HCT116 (cell line): Measurements from ENCODE around the gene P3H4. TPM values are rescaled to one million over a fixed set of nuclear protein-coding genes. Genes with fewer than 3 reads are reported as not detected.

ENCODE experiments used
- ATAC-seq: fragments of 200-7000 bp; cut with Tn5 transposase; 2 replicates; pipeline ENCODE4 v1.9.1; 2020; ENCODE audit warnings: mild to moderate bottlenecking, moderate library complexity
- BruUV-seq: library from RNA; stranded (reverse); fragments of 400-500 nt; replicated peaks from 2 replicates; lab custom pipeline; 2021; lab: Mats Ljungman, UMichigan
- CTCF ChIA-PET: fragments of 300-600 bp; sonication (Branson Sonifier 250); formaldehyde crosslinking; loops from one replicate; lab custom pipeline; 2021; ENCODE audit warnings: antibody characterized with exemption; lab: Charles Lee
- POLR2A ChIA-PET: fragments of 300-600, 350-600 bp; sonication (Branson Sonifier 250); formaldehyde crosslinking; loops from one replicate; lab custom pipeline; 2021; ENCODE audit warnings: antibody characterized with exemption; lab: Charles Lee
- RAD21 ChIA-PET, 2 experiments: fragments of 300-600 bp; sonication (Branson Sonifier 250); formaldehyde crosslinking; loops; one replicate each; lab custom pipeline; 2023; ENCODE audit warnings: low total read pairs in 2 of 2; ENCODE audit not compliant: uncharacterized antibody in 2 of 2, unreplicated experiment in 2 of 2, low non-redundant PET in 1 of 2; lab: Charles Lee
- DNase-seq: peaks from one replicate; pipeline ENCODE4 v3.0.0-alpha.2; 2010; ENCODE audit warnings: low read depth, low spot score
- H2AFZ ChIP-seq: fragments of 200-600 bp; shearing (Covaris generic), sonication (generic); 2 replicates; pipeline ENCODE4 v1.6.1; 2017; ENCODE audit warnings: low read depth, mixed run types, mixed read lengths, antibody characterized with exemption, low read length; ENCODE audit not compliant: poor library complexity, severe bottlenecking
- H3K27ac ChIP-seq: 2 replicates; pipeline ENCODE4 v1.5.1; 2012; ENCODE audit warnings: low read depth, low read length
- H3K27me3 ChIP-seq: fragments of 200-600 bp; sonication (generic); 2 replicates; pipeline ENCODE4 v1.6.1; 2016; ENCODE audit warnings: mixed run types, low read length, mixed read lengths; ENCODE audit not compliant: insufficient read depth
- H3K36me3 ChIP-seq, 2 experiments: fragments of 200-500 bp in 1 of 2; fragments of 200-600 bp in 1 of 2; sonication (Bioruptor generic) in 1 of 2; sonication (generic) in 1 of 2; 2 replicates each; pipeline versions ENCODE4 v1.5.1 to v1.6.1; 2014 to 2016; ENCODE audit warnings: low read length in 2 of 2, inconsistent platforms in 1 of 2, mixed read lengths in 1 of 2, mixed run types in 1 of 2; ENCODE audit not compliant: insufficient read depth in 2 of 2, control insufficient read depth in 1 of 2
- H3K4me1 ChIP-seq, 2 experiments: fragments of 200-600 bp in 1 of 2; sonication (generic) in 1 of 2; 2 replicates each; pipeline versions ENCODE4 v1.5.1 to v1.6.1; 2012 to 2017; ENCODE audit warnings: low read length in 2 of 2, inconsistent platforms in 1 of 2, mild to moderate bottlenecking in 1 of 2, mixed read lengths in 1 of 2, mixed run types in 1 of 2, moderate library complexity in 1 of 2; ENCODE audit not compliant: insufficient read depth in 2 of 2, control insufficient read depth in 1 of 2
- H3K4me2 ChIP-seq: fragments of 200-600 bp; sonication (generic); 2 replicates; pipeline ENCODE4 v1.6.1; 2017; ENCODE audit warnings: mixed run types, low read length, mixed read lengths
- H3K4me3 ChIP-seq, 2 experiments: fragments of 200-600 bp in 1 of 2; sonication (generic) in 1 of 2; replicated peaks in 1 of 2; 2 replicates each; pipeline ENCODE4 v1.5.1; 2011 to 2016; ENCODE audit warnings: low read length in 2 of 2, control low read depth in 1 of 2, low read depth in 1 of 2, mild to moderate bottlenecking in 1 of 2, mixed read lengths in 1 of 2, mixed run types in 1 of 2
- H3K79me2 ChIP-seq: fragments of 200-600 bp; sonication (generic); 2 replicates; pipeline ENCODE4 v1.6.1; 2017; ENCODE audit warnings: mild to moderate bottlenecking, mixed run types, low read length, moderate library complexity, mixed read lengths; ENCODE audit not compliant: insufficient read depth
- H3K9ac ChIP-seq: fragments of 200-600 bp; sonication (generic); 2 replicates; pipeline ENCODE4 v1.6.1; 2016; ENCODE audit warnings: low read length, mixed read lengths
- H3K9me2 ChIP-seq: fragments of 200-600 bp; sonication (generic), shearing (Covaris generic); 2 replicates; pipeline ENCODE4 v1.6.1; 2017; ENCODE audit warnings: mixed run types, mild to moderate bottlenecking, moderate library complexity; ENCODE audit not compliant: insufficient read depth
- H3K9me3 ChIP-seq, 2 experiments: fragments of 200-500 bp in 1 of 2; fragments of 200-600 bp in 1 of 2; sonication (Bioruptor generic) in 1 of 2; sonication (generic) in 1 of 2; 2 replicates each; pipeline ENCODE4 v1.6.1; 2014 to 2017; ENCODE audit warnings: low read length in 2 of 2, mixed read lengths in 2 of 2, inconsistent platforms in 1 of 2, low read depth in 1 of 2, mild to moderate bottlenecking in 1 of 2, mixed run types in 1 of 2, moderate library complexity in 1 of 2; ENCODE audit not compliant: control insufficient read depth in 1 of 2, insufficient read depth in 1 of 2
- H4K20me1 ChIP-seq: fragments of 200-600 bp; sonication (generic), shearing (Covaris generic); 2 replicates; pipeline ENCODE4 v1.6.1; 2017; ENCODE audit warnings: mixed run types, mild to moderate bottlenecking, moderate library complexity; ENCODE audit not compliant: insufficient read depth
- ATF3 ChIP-seq: IDR thresholded peaks from 2 replicates; pipeline ENCODE4 v1.6.1; 2012
- CBX3 ChIP-seq: IDR thresholded peaks from 2 replicates; pipeline ENCODE4 v1.6.1; 2012; ENCODE audit warnings: low read depth
- CTCF ChIP-seq, 3 experiments: fragments of 200-600 bp in 1 of 3; sonication (generic) in 1 of 3; IDR thresholded peaks in 2 of 3; conservative IDR thresholded peaks in 1 of 3; 2 replicates each; pipeline ENCODE4 v1.5.1; 2012 to 2017; ENCODE audit warnings: low read depth in 2 of 3, low read length in 2 of 3, antibody characterized with exemption in 1 of 3, borderline replicate concordance in 1 of 3, control low read depth in 1 of 3, mild to moderate bottlenecking in 1 of 3, mixed read lengths in 1 of 3, mixed run types in 1 of 3, moderate library complexity in 1 of 3; ENCODE audit not compliant: insufficient read depth in 1 of 3
- EGR1 ChIP-seq: IDR thresholded peaks from 2 replicates; pipeline ENCODE4 v1.6.1; 2012; ENCODE audit warnings: low read depth
- ELF1 ChIP-seq: IDR thresholded peaks from 2 replicates; pipeline ENCODE4 v1.6.1; 2012; ENCODE audit warnings: low read depth, borderline replicate concordance
- EZH2 ChIP-seq: fragments of 200-600 bp; sonication (generic); IDR thresholded peaks from 2 replicates; pipeline ENCODE4 v1.6.1; 2017; ENCODE audit warnings: antibody characterized with exemption, mixed run types
- EZH2phosphoT487 ChIP-seq: fragments of 200-600 bp; IDR thresholded peaks from 2 replicates; pipeline ENCODE4 v1.6.1; 2018; ENCODE audit warnings: antibody characterized with exemption, borderline replicate concordance
- JUND ChIP-seq: IDR thresholded peaks from 2 replicates; pipeline ENCODE4 v1.6.1; 2012
- MAX ChIP-seq: IDR thresholded peaks from 2 replicates; pipeline ENCODE4 v1.6.1; 2012
- POLR2AphosphoS5 ChIP-seq: IDR thresholded peaks from 2 replicates; pipeline ENCODE4 v1.6.1; 2011; ENCODE audit warnings: mild to moderate bottlenecking, low read depth, low read length, moderate library complexity
- RAD21 ChIP-seq: IDR thresholded peaks from 2 replicates; pipeline ENCODE4 v1.6.1; 2012; ENCODE audit warnings: low read depth, mild to moderate bottlenecking
- REST ChIP-seq: IDR thresholded peaks from 2 replicates; pipeline ENCODE4 v1.6.1; 2012; ENCODE audit warnings: low read depth
- SIN3A ChIP-seq: IDR thresholded peaks from 2 replicates; pipeline ENCODE4 v1.6.1; 2012; ENCODE audit warnings: low read depth
- SRF ChIP-seq: IDR thresholded peaks from 2 replicates; pipeline ENCODE4 v1.6.1; 2012; ENCODE audit warnings: low read depth
- TCF7L2 ChIP-seq: IDR thresholded peaks from 2 replicates; pipeline ENCODE4 v1.7.0; 2011; ENCODE audit warnings: borderline replicate concordance, inconsistent platforms; ENCODE audit not compliant: insufficient read depth, insufficient read length; ENCODE audit errors: extremely low read depth
- YY1 ChIP-seq: IDR thresholded peaks from 2 replicates; pipeline ENCODE4 v1.6.1; 2011; ENCODE audit warnings: low read length, low read depth, moderate library complexity, mild to moderate bottlenecking; ENCODE audit not compliant: insufficient replicate concordance; ENCODE audit errors: extremely low read depth
- ZNF274 ChIP-seq: fragments of 200-500 bp; sonication (Bioruptor generic); IDR thresholded peaks from 2 replicates; pipeline ENCODE4 v1.6.1; 2014; ENCODE audit warnings: mild to moderate bottlenecking, low read depth, low read length, inconsistent platforms
- intact Hi-C: fragments of 100-400 bp; cut with micrococcal nuclease; formaldehyde crosslinking; loops from 2 replicates; pipeline ENCODE4 v1.10.0; 2022
- total RNA-seq: library from RNA; stranded (reverse); gene quantifications from one replicate; pipeline ENCODE4 v1.2.1, GENCODE V29; 2021; ENCODE audit not compliant: unreplicated experiment
- TF ChIP-seq, protein P1 (sequence below): IDR thresholded peaks from 2 replicates; pipeline ENCODE4 v1.6.1; 2011; ENCODE audit warnings: mild to moderate bottlenecking, low read length, moderate library complexity; ENCODE audit not compliant: insufficient replicate concordance; ENCODE audit errors: extremely low read depth

P3H4 gene
- total RNA-seq, 1 experiment from 2014 or later, result 23.4 TPM

GRCh38 chr17:41773731-41774193 lies 38.0 kb downstream of the P3H4 start:
- no TSS peak for BruUV-seq
- Histone ChIP-seq H3K9me3 (no peaks in the 10 kb centered on the region), H3K9me2 (no peaks in the 10 kb centered on the region), H3K9ac (peak overlapping the region; percentile 68), H3K4me2 (peak overlapping the region; percentile 86), H3K36me3 (peaks cover 16 to 19% of the 10 kb centered on the region in 2 experiments; a peak in 3 of 4 replicates), H3K79me2 (peaks cover 62% of the 10 kb centered on the region), H3K4me3 (peak overlapping the region in 1 of 2 experiments; percentile 47; a peak in 2 of 4 replicates), H2AFZ (no peak overlapping the region), H4K20me1 (no peaks in the 10 kb centered on the region), H3K4me1 (peaks cover 68 to 74% of the 10 kb centered on the region in 2 experiments), H3K27ac (peak overlapping the region; percentile 73), H3K27me3 (no peaks in the 10 kb centered on the region)
- no peak for DNase-seq
- intact Hi-C loops, result loop anchor here (2.0 kb wide), 2 partner anchors 13 to 27 kb away; partner anchors contain the start of gene JUP
- no peak for TF ChIP-seq EZH2phosphoT487
- no peak for TF ChIP-seq EGR1
- no peak for TF ChIP-seq TCF7L2
- TF ChIP-seq ELF1, result no peak
- TF ChIP-seq EZH2, result no peak
- no peak for TF ChIP-seq MAX
- TF ChIP-seq REST, result no peak
- TF ChIP-seq SIN3A, result no peak
- TF ChIP-seq SRF, result no peak
- no peak for TF ChIP-seq CBX3
- TF ChIP-seq JUND, result no peak
- no peak for TF ChIP-seq ATF3
- TF ChIP-seq, protein P1, sequence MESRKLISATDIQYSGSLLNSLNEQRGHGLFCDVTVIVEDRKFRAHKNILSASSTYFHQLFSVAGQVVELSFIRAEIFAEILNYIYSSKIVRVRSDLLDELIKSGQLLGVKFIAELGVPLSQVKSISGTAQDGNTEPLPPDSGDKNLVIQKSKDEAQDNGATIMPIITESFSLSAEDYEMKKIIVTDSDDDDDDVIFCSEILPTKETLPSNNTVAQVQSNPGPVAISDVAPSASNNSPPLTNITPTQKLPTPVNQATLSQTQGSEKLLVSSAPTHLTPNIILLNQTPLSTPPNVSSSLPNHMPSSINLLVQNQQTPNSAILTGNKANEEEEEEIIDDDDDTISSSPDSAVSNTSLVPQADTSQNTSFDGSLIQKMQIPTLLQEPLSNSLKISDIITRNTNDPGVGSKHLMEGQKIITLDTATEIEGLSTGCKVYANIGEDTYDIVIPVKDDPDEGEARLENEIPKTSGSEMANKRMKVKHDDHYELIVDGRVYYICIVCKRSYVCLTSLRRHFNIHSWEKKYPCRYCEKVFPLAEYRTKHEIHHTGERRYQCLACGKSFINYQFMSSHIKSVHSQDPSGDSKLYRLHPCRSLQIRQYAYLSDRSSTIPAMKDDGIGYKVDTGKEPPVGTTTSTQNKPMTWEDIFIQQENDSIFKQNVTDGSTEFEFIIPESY, result no peak
- no peak for TF ChIP-seq POLR2AphosphoS5
- TF ChIP-seq CTCF (IDR thresholded peaks at IDR 0.05 in 2 of 3, conservative IDR thresholded peaks at IDR 0.05 in 1 of 3; ENCODE audit: borderline replicate concordance in 1 of 3, insufficient read depth in 1 of 3, low read depth in 2 of 3, low read length in 2 of 3), result no peak
- no peak for TF ChIP-seq YY1
- TF ChIP-seq ZNF274, result no peak
- TF ChIP-seq RAD21, result no peak
- ChIA-PET CTCF (interaction anchor here (1.3 to 3.6 kb wide), 2 partner anchors 12 to 27 kb away, joined by 6 to 28 read pairs; partner anchors contain the start of gene JUP), POLR2A (interaction anchor here (0.6 to 2.8 kb wide), 8 partner anchors 10 to 243 kb away, joined by 3 to 29 read pairs (median 4); partner anchors contain the start of genes DNAJC7 and JUP), RAD21 (interaction anchor here in 1 of 2 experiments (0.7 to 1.3 kb wide), 4 partner anchors 12 to 38 kb away, joined by 3 to 6 read pairs (median 4); partner anchors contain the start of gene P3H4)
- no peak for ATAC-seq
